NCI-H748 (cell line): ENCODE measurements around the gene ADAM33.
A peak's percentile ranks its signal among the peaks of the same experiment; 100 is the strongest.

Experiments used
- DNase-seq: peaks from one replicate; lab custom pipeline; 2025; ENCODE audit not compliant: unreplicated experiment; lab: John Stamatoyannopoulos, UW

The ADAM33 gene

GRCh38 chr20:3681931-3682781 is at the start of gene ADAM33:
TSS of gene ADAM33 (minus strand) at chr20:3682010. CDS start at chr20:3682004, 6 bp downstream.
- DNase-seq = peak; percentile 37

- DNase-seq = no peak
These were observed 49.2 kb upstream of the ADAM33 start for GRCh38 chr20:3730803-3731672.

- DNase-seq = no peak
These were observed 48.2 kb upstream of the ADAM33 start for GRCh38 chr20:3729811-3730540.

GRCh38 chr20:3729378-3729777 is 47.6 kb upstream of the ADAM33 start:
- no peak for DNase-seq

GRCh38 chr20:3728876-3729275 is 47.1 kb upstream of the ADAM33 start:
- no peak for DNase-seq

- DNase-seq = no peak
These were observed 46.5 kb upstream of the ADAM33 start for GRCh38 chr20:3728354-3728753.

GRCh38 chr20:3727401-3728021 is 45.7 kb upstream of the ADAM33 start:
- no peak for DNase-seq

- DNase-seq = no peak
These were observed 42.5 kb upstream of the ADAM33 start for GRCh38 chr20:3724356-3724755.

GRCh38 chr20:3723284-3723683 is 41.5 kb upstream of the ADAM33 start:
- no peak for DNase-seq

GRCh38 chr20:3721912-3722311 is 40.1 kb upstream of the ADAM33 start:
- DNase-seq = no peak

- DNase-seq = no peak
These were observed 38.8 kb upstream of the ADAM33 start for GRCh38 chr20:3720626-3721025.

GRCh38 chr20:3720068-3720467 is 38.3 kb upstream of the ADAM33 start:
- DNase-seq = no peak

- DNase-seq = no peak
These were observed 37.2 kb upstream of the ADAM33 start for GRCh38 chr20:3719046-3719445.

GRCh38 chr20:3716195-3716834 is 34.5 kb upstream of the ADAM33 start:
- DNase-seq = peak; percentile 78

- DNase-seq = no peak
These were observed 32.3 kb upstream of the ADAM33 start for GRCh38 chr20:3714092-3714491.

GRCh38 chr20:3712279-3712873 is 30.6 kb upstream of the ADAM33 start, which contains the start of gene SIGLEC1:
TSS of gene SIGLEC1 (minus strand) at chr20:3712600. CDS start at chr20:3707128, 5,472 bp downstream.
- no peak for DNase-seq

GRCh38 chr20:3711484-3711941 is 29.7 kb upstream of the ADAM33 start:
- DNase-seq = no peak

- peak; percentile 44 for DNase-seq
These were observed 29.1 kb upstream of the ADAM33 start for GRCh38 chr20:3710703-3711483.

- DNase-seq = no peak
These were observed 28.2 kb upstream of the ADAM33 start for GRCh38 chr20:3710011-3710466.
